A673 (cell line): Measurements from ENCODE around the gene AJM1. TPM values are rescaled to one million over a fixed set of nuclear protein-coding genes. Genes with fewer than 3 reads are reported as not detected.
"Not testable (repeated sequence)": the region's sequence is repeated elsewhere in the genome, so short reads cannot be mapped to it uniquely, and the experiment has no call there.

Experiments used
- BruUV-seq: library from RNA; stranded (reverse); fragments of 400-500 nt; replicated peaks from 2 replicates; lab custom pipeline; 2021; lab: Mats Ljungman, UMichigan
- CTCF ChIA-PET: fragments of 300-600 bp; sonication (Branson Sonifier 250); formaldehyde crosslinking; loops from one replicate; lab custom pipeline; 2022; ENCODE audit warnings: antibody characterized with exemption; lab: Charles Lee
- POLR2A ChIA-PET: fragments of 300-600 bp; sonication (Branson Sonifier 250); formaldehyde crosslinking; loops from one replicate; lab custom pipeline; 2022; ENCODE audit warnings: antibody characterized with exemption; ENCODE audit not compliant: low non-redundant PET; lab: Charles Lee
- DNase-seq: peaks from one replicate; pipeline ENCODE4 v3.0.0-alpha.2; 2015; ENCODE audit warnings: low spot score
- H3K27ac ChIP-seq: fragments of 200-600 bp; sonication (generic); 2 replicates; pipeline ENCODE4 v1.5.1; 2016; ENCODE audit warnings: mixed run types, low read depth, mild to moderate bottlenecking, mixed read lengths, antibody characterized with exemption, low read length; ENCODE audit not compliant: poor library complexity, severe bottlenecking
- H3K27me3 ChIP-seq: fragments of 200-600 bp; sonication (generic); replicated peaks from 2 replicates; pipeline ENCODE4 v1.6.1; 2017; ENCODE audit warnings: mixed run types, low read depth, mild to moderate bottlenecking, mixed read lengths, antibody characterized with exemption, low read length; ENCODE audit not compliant: insufficient read depth, poor library complexity
- H3K36me3 ChIP-seq: fragments of 200-600 bp; sonication (generic); 2 replicates; pipeline ENCODE4 v1.6.1; 2016; ENCODE audit warnings: mixed run types, mild to moderate bottlenecking, mixed read lengths, antibody characterized with exemption, low read length; ENCODE audit not compliant: insufficient read depth, poor library complexity, severe bottlenecking
- H3K4me1 ChIP-seq: fragments of 200-600 bp; sonication (generic); 2 replicates; pipeline ENCODE4 v1.6.1; 2017; ENCODE audit warnings: mixed run types, mild to moderate bottlenecking, mixed read lengths, antibody characterized with exemption, low read length; ENCODE audit not compliant: insufficient read depth, poor library complexity, severe bottlenecking
- H3K4me3 ChIP-seq: fragments of 200-600 bp; sonication (generic); 2 replicates; pipeline ENCODE4 v1.5.1; 2016; ENCODE audit warnings: low read depth, mixed run types, mild to moderate bottlenecking, mixed read lengths, low read length; ENCODE audit not compliant: poor library complexity, severe bottlenecking
- H3K9me3 ChIP-seq: fragments of 200-600 bp; sonication (generic); 2 replicates; pipeline ENCODE4 v1.6.1; 2016; ENCODE audit warnings: mixed run types, low read depth, mild to moderate bottlenecking, mixed read lengths, antibody characterized with exemption, low read length; ENCODE audit not compliant: poor library complexity, severe bottlenecking
- EZH2 ChIP-seq: fragments of 200-600 bp; sonication (generic); IDR thresholded peaks from 2 replicates; pipeline ENCODE4 v1.6.1; 2017; ENCODE audit warnings: borderline replicate concordance, low read depth, mild to moderate bottlenecking, mixed read lengths, antibody characterized with exemption, low read length; ENCODE audit not compliant: poor library complexity, severe bottlenecking
- intact Hi-C: fragments of 100-400 bp; cut with micrococcal nuclease; formaldehyde crosslinking; loops from one replicate; pipeline ENCODE4 v1.10.0; 2022; ENCODE audit not compliant: unreplicated experiment
- total RNA-seq: library from RNA; stranded (reverse); gene quantifications from 2 replicates; pipeline ENCODE4 v1.2.3, GENCODE V29; 2021
- TF ChIP-seq, protein P1 (sequence below): fragments of 300-800, 200-600 bp; sonication (generic); conservative IDR thresholded peaks from 2 replicates; pipeline ENCODE4 v1.5.1; 2017; ENCODE audit warnings: low read depth, mild to moderate bottlenecking, antibody characterized with exemption, low read length, moderate library complexity, mixed read lengths

The AJM1 gene
- total RNA-seq, 1 experiment from 2014 or later, result 2.0 TPM

DNA sequence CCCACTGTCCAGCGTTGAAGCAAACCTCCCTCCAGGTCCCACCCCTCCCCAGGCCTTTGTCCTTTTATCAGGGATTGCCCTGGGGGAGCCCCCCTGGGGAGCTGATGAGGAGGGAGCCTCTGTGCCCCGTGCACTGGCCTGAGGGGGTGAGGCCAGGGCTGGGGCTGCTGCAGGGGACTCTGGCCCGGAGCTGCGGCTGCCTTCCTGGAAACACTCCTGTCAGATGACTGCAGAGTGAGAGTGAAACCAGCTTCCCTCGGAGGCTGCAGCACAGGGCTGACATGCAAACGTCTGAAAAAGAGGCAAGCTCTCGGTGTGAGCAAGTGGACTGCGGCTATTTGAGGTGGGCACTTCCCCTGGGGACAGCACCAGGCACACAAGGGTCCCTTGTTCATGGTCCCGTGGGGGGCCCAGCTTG, 39.4 kb downstream of the AJM1 start:
- BruUV-seq, result no TSS peak
- ChIA-PET CTCF (no interaction called here), POLR2A (interaction anchor here (0.6 kb wide), 1 partner anchor 519 kb away, joined by 3 read pairs; no protein-coding TSS in a partner anchor)
- Histone ChIP-seq H3K9me3 (no peaks in the 10 kb centered on the region), H3K4me3 (no peak overlapping the region), H3K4me1 (no peaks in the 10 kb centered on the region), H3K27me3 (no peaks in the 10 kb centered on the region), H3K36me3 (no peaks in the 10 kb centered on the region), H3K27ac (no peak overlapping the region)
- DNase-seq, result no peak
- intact Hi-C loops, result no loop called here
- TF ChIP-seq EZH2, result no peak
- TF ChIP-seq, protein P1, sequence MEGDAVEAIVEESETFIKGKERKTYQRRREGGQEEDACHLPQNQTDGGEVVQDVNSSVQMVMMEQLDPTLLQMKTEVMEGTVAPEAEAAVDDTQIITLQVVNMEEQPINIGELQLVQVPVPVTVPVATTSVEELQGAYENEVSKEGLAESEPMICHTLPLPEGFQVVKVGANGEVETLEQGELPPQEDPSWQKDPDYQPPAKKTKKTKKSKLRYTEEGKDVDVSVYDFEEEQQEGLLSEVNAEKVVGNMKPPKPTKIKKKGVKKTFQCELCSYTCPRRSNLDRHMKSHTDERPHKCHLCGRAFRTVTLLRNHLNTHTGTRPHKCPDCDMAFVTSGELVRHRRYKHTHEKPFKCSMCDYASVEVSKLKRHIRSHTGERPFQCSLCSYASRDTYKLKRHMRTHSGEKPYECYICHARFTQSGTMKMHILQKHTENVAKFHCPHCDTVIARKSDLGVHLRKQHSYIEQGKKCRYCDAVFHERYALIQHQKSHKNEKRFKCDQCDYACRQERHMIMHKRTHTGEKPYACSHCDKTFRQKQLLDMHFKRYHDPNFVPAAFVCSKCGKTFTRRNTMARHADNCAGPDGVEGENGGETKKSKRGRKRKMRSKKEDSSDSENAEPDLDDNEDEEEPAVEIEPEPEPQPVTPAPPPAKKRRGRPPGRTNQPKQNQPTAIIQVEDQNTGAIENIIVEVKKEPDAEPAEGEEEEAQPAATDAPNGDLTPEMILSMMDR, result no peak

DNA sequence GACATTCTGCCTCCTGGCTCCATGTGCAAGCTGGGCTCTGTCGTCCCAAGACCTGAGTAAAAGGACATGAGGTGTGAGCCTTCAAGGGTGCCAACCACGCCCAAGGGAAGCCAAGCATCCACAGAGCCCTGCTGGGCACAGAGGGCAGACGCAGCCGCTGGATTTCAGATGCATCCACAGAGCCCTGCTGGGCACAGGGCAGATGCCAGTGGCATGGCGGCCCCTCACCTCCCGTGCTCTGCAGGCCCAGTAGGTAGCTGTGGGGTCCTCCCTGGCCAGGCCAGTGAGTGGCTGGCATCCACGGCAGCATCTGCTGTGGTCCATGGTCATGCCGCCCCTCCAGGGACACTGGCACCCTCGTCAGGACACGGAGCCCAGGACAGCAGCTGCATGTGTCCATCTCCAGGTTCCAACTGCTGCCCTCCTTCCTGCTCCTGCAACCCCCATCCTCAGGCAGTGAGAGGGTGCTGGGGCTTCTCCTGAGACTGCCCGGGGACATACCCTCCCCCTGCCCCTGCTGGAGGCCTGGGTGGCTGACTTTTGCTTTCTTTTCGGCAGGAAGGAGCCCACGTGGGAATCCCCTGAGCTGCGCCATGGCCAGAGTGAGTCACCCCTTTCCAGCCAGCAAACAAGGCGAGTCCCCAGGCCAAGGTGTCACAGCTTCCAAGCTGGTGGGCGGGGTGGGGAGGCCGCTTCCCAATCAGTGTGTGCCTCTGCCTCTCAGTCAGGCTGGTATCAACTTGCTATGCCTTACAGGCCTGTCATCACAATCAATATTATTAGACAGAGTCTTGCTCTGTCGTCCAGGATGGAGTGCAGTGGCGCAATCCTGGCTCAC, 40.0 kb downstream of the AJM1 start:
- H3K36me3 ChIP-seq, result no peaks in the 10 kb centered on the region
- H3K27me3 ChIP-seq, result no peaks in the 10 kb centered on the region
- CTCF ChIA-PET, result interaction anchor here (0.5 kb wide), 1 partner anchor 541 kb away, joined by 4 read pairs; the partner anchor contains the start of genes EXD3 and NOXA1
- DNase-seq, result no peak
- no peak for TF ChIP-seq EZH2
- TF ChIP-seq, protein P1, result no peak
- no peak overlapping the region for H3K27ac ChIP-seq
- POLR2A ChIA-PET, result interaction anchor here (0.6 kb wide), 1 partner anchor 519 kb away, joined by 3 read pairs; no protein-coding TSS in a partner anchor
- H3K4me3 ChIP-seq, result no peak overlapping the region
- intact Hi-C loops, result no loop called here
- H3K9me3 ChIP-seq, result no peaks in the 10 kb centered on the region
- BruUV-seq, result no TSS peak
- H3K4me1 ChIP-seq, result no peaks in the 10 kb centered on the region

DNA sequence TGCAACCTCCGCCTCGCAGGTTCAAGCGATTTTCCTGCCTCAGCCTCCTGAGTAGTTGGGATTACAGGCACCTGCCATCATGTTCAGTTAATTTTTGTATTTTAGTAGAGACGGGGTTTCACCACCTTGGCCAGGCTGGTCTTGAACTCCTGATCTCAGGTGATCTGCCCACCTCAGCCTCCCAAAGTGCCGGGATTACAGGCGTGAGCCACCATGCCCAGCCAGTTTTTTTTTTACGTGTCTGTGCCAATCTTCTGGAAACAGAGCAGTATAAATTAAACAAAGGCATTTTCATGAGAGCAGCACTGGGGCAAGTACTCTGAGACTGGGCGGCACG, 40.6 kb downstream of the AJM1 start:
- CTCF ChIA-PET, BruUV-seq, H3K9me3 ChIP-seq, DNase-seq, H3K36me3 ChIP-seq, H3K27me3 ChIP-seq, H3K4me3 ChIP-seq, H3K27ac ChIP-seq, intact Hi-C loops, H3K4me1 ChIP-seq: not testable (repeated sequence)
- POLR2A ChIA-PET, result interaction anchor here (0.7 kb wide), 1 partner anchor 747 kb away, joined by 3 read pairs; no protein-coding TSS in a partner anchor

DNA sequence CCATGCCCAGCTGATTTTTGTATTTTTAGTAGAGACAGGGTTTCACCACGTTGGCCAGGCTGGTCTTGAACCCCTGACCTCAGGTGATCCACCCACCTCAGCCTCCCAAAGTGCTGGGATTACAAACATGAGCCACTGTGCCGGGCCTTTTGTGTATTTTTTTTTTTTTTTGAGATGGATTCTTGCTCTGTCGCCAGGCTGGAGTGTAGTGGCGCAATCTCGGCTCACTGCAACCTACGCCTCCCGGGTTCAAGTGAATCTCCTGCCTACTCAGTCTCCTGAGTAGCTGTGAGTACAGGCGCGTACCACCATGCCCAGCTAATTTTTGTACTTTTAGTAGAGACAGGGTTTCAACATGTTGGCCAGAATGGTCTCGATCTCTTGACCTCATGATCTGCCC, 41.4 kb downstream of the AJM1 start:
- H3K4me1 ChIP-seq, H3K27me3 ChIP-seq, CTCF ChIA-PET, intact Hi-C loops, BruUV-seq, H3K4me3 ChIP-seq, H3K27ac ChIP-seq, H3K9me3 ChIP-seq, H3K36me3 ChIP-seq, DNase-seq: not testable (repeated sequence)
- POLR2A ChIA-PET, result interaction anchor here (0.7 kb wide), 1 partner anchor 746 kb away, joined by 3 read pairs; no protein-coding TSS in a partner anchor
